ENCODE data around the gene UBE2E1. TPM values are rescaled to one million over a fixed set of nuclear protein-coding genes. Genes with fewer than 3 reads are reported as not detected.

UBE2E1 gene
- total RNA-seq, 1 experiment from 2014 or later: 74.3 TPM

GRCh38 chr3:23863060-23863459 lies 57.3 kb downstream of the UBE2E1 start:
- no peaks in the 10 kb centered on the region for H3K27me3 Mint-ChIP-seq (ENCODE audit: unreplicated experiment)
- H3K4me3 Mint-ChIP-seq (ENCODE audit: low read depth, unreplicated experiment): no peak overlapping the region
- H3K4me1 Mint-ChIP-seq (ENCODE audit: low read depth, unreplicated experiment): peaks cover 20% of the 10 kb centered on the region
- no TSS peak for BruUV-seq (replicated peaks)
- CTCF ChIA-PET: no interaction called here
- no peak overlapping the region for H3K27ac Mint-ChIP-seq (ENCODE audit: unreplicated experiment)
- no peaks in the 10 kb centered on the region for H3K9me3 Mint-ChIP-seq (ENCODE audit: low read depth, unreplicated experiment)
- no peak for TF ChIP-seq CTCF (IDR thresholded peaks at IDR 0.05; ENCODE audit: unreplicated experiment)
- no peaks in the 10 kb centered on the region for H3K36me3 Mint-ChIP-seq (ENCODE audit: insufficient read depth, unreplicated experiment)
- no peak for DNase-seq
- intact Hi-C loops (cut with micrococcal nuclease; ENCODE audit: unreplicated experiment): loop anchor here (10.0 kb wide), 1 partner anchor 658 kb away; the partner anchor contains the start of gene UBE2E2

GRCh38 chr3:23864931-23865330 lies 59.2 kb downstream of the UBE2E1 start:
- BruUV-seq (replicated peaks): no TSS peak
- CTCF ChIA-PET: no interaction called here
- H3K27ac Mint-ChIP-seq (ENCODE audit: unreplicated experiment): no peak overlapping the region

GRCh38 chr3:23865595-23866396 lies 60.0 kb downstream of the UBE2E1 start:
- CTCF ChIA-PET: interaction anchor here (0.6 to 1.1 kb wide), 4 partner anchors 8 to 40 kb away, joined by 3 to 4 read pairs (median 3); no protein-coding TSS in a partner anchor
- H3K4me3 Mint-ChIP-seq (ENCODE audit: low read depth, unreplicated experiment): no peak overlapping the region
- peak; percentile 27 for DNase-seq
- no peak for TF ChIP-seq CTCF (IDR thresholded peaks at IDR 0.05; ENCODE audit: unreplicated experiment)
- H3K4me1 Mint-ChIP-seq (ENCODE audit: low read depth, unreplicated experiment): peaks cover 11% of the 10 kb centered on the region
- H3K9me3 Mint-ChIP-seq (ENCODE audit: low read depth, unreplicated experiment): no peaks in the 10 kb centered on the region
- no peaks in the 10 kb centered on the region for H3K36me3 Mint-ChIP-seq (ENCODE audit: insufficient read depth, unreplicated experiment)
- no peaks in the 10 kb centered on the region for H3K27me3 Mint-ChIP-seq (ENCODE audit: unreplicated experiment)
- H3K27ac Mint-ChIP-seq (ENCODE audit: unreplicated experiment): no peak overlapping the region
- intact Hi-C loops (cut with micrococcal nuclease; ENCODE audit: unreplicated experiment): loop anchor here (10.0 kb wide), 1 partner anchor 661 kb away; the partner anchor contains the start of gene UBE2E2
- BruUV-seq (replicated peaks): no TSS peak

More at GRCh38 chr3:23864931-23865330, 59.2 kb downstream of the UBE2E1 start:
- no peaks in the 10 kb centered on the region for H3K9me3 Mint-ChIP-seq (ENCODE audit: low read depth, unreplicated experiment)
- intact Hi-C loops (cut with micrococcal nuclease; ENCODE audit: unreplicated experiment): loop anchor here (10.0 kb wide), 1 partner anchor 660 kb away; the partner anchor contains the start of gene UBE2E2
- no peak overlapping the region for H3K4me3 Mint-ChIP-seq (ENCODE audit: low read depth, unreplicated experiment)
- no peaks in the 10 kb centered on the region for H3K27me3 Mint-ChIP-seq (ENCODE audit: unreplicated experiment)
- no peaks in the 10 kb centered on the region for H3K36me3 Mint-ChIP-seq (ENCODE audit: insufficient read depth, unreplicated experiment)
- TF ChIP-seq CTCF (IDR thresholded peaks at IDR 0.05; ENCODE audit: unreplicated experiment): no peak
- no peak for DNase-seq
- H3K4me1 Mint-ChIP-seq (ENCODE audit: low read depth, unreplicated experiment): peaks cover 11% of the 10 kb centered on the region

GRCh38 chr3:23867400-23867799 lies 61.6 kb downstream of the UBE2E1 start:
- H3K36me3 Mint-ChIP-seq (ENCODE audit: insufficient read depth, unreplicated experiment): no peaks in the 10 kb centered on the region
- H3K27ac Mint-ChIP-seq (ENCODE audit: unreplicated experiment): no peak overlapping the region
- no TSS peak for BruUV-seq (replicated peaks)
- intact Hi-C loops (cut with micrococcal nuclease; ENCODE audit: unreplicated experiment): loop anchor here (10.0 kb wide), 1 partner anchor 663 kb away; the partner anchor contains the start of gene UBE2E2
- H3K4me1 Mint-ChIP-seq (ENCODE audit: low read depth, unreplicated experiment): peaks cover 11% of the 10 kb centered on the region
- H3K4me3 Mint-ChIP-seq (ENCODE audit: low read depth, unreplicated experiment): no peak overlapping the region
- H3K9me3 Mint-ChIP-seq (ENCODE audit: low read depth, unreplicated experiment): no peaks in the 10 kb centered on the region
- DNase-seq: no peak
- H3K27me3 Mint-ChIP-seq (ENCODE audit: unreplicated experiment): no peaks in the 10 kb centered on the region
- no peak for TF ChIP-seq CTCF (IDR thresholded peaks at IDR 0.05; ENCODE audit: unreplicated experiment)
- CTCF ChIA-PET: no interaction called here

Measured in Calu3 (cell line).